ENCODE data around the gene IMPDH1. TPM values are rescaled to one million over a fixed set of nuclear protein-coding genes. Genes with fewer than 3 reads are reported as not detected.
A peak's percentile ranks its signal among the peaks of the same experiment; 100 is the strongest.

Gene IMPDH1
- total RNA-seq, 3 donors from 2014 or later = 31.8 to 68.8 (median 58.2) TPM

GRCh38 chr7:128387216-128388144, 22.3 kb downstream of the IMPDH1 start:
- TF ChIP-seq CTCF (IDR thresholded peaks at IDR 0.05) (peak; percentile 40 to 77 (median 56)), POLR2A (IDR thresholded peaks at IDR 0.05) (no peak)
- Histone ChIP-seq H3K27ac (no peak overlapping the region), H3K4me1 (no peaks in the 10 kb centered on the region), H3K4me3 (peak overlapping the region in 1 of 3 donors; percentile 7), H3K9me3 (no peaks in the 10 kb centered on the region), H3K27me3 (no peaks in the 10 kb centered on the region), H3K36me3 (no peaks in the 10 kb centered on the region)
- intact Hi-C loops (cut with DNase I; ENCODE audit: low total_unique reads) = no loop called here
- no peak for DNase-seq (ENCODE audit: low spot score in 2 of 2)

DNA sequence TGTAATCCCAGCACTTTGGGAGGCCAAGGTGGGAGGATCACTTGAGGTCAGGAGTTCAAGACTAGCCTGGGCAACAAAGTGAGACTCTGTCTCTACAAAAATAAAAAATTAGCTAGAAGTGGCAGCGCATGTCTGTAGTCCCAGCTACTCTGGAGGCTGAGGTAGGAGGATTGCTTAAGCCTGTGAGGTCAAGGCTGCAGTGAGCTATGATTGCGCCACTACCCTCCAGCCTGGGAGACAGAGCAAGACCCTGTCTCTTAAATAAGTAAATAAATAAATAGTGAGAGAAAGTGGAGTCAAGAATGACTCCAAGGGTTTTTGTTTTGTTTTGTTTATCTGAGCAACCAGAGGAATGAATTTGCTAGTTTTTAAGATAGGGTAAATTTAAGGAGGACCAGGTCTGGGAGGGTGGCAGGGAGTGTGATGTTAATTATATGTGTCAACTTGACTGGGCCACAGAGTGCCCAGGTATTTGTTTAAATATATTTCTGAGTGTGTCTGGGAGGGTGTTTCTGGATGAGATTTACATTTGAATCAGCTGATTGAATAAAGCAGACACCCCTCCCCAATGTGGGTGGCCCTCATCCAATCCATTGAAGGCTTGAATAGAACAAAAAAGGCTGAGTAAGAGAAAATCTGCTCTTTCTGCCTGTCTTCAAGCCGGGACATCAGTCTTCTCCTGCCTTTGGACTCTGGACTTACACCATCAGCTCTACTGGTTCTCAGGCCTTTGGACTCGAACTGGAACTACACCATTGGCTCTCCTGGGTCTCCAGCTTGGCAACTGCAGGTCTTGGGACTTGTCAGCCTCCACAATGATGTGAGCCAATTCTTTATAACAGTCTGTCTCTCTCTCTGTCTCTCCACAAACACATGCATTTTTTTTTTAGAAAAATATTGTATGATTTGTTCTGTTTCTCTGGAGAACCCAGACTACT, 23.5 kb downstream of the IMPDH1 start:
- no peak overlapping the region for H3K4me3 ChIP-seq
- no peaks in the 10 kb centered on the region for H3K36me3 ChIP-seq
- DNase-seq (ENCODE audit: low spot score in 2 of 2) = no peak
- H3K27ac ChIP-seq = no peak overlapping the region
- H3K9me3 ChIP-seq = no peaks in the 10 kb centered on the region
- intact Hi-C loops (cut with DNase I; ENCODE audit: low total_unique reads) = no loop called here
- no peaks in the 10 kb centered on the region for H3K27me3 ChIP-seq
- no peaks in the 10 kb centered on the region for H3K4me1 ChIP-seq
- TF ChIP-seq POLR2A (IDR thresholded peaks at IDR 0.05) (no peak), CTCF (IDR thresholded peaks at IDR 0.05) (no peak), POLR2AphosphoS5 (IDR thresholded peaks at IDR 0.05) (no peak)

DNA sequence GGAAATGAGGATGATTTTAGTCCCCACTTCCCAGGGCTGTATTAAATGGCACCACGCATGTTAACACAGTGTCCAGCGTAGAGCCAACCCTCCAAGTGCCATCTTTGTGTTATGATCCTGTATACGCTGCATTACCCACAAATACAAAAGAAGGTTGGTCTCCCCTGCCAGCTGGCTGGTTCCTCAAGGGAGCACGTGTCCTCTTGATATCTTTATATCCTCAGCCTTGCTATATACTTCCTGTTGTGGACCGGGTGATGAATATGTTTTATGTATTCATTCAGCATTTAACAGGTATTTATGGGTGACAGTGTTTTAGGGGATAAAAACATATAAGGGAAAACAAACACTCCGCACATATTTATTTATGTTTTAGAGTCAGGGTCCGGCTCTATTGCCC, 25.1 kb downstream of the IMPDH1 start:
- intact Hi-C loops (cut with DNase I; ENCODE audit: low total_unique reads) = no loop called here
- Histone ChIP-seq H3K27ac (no peak overlapping the region), H3K27me3 (no peaks in the 10 kb centered on the region), H3K4me1 (no peaks in the 10 kb centered on the region), H3K36me3 (no peaks in the 10 kb centered on the region), H3K9me3 (no peaks in the 10 kb centered on the region), H3K4me3 (no peak overlapping the region)
- DNase-seq (ENCODE audit: low spot score in 2 of 2) = no peak
- TF ChIP-seq POLR2A (IDR thresholded peaks at IDR 0.05) = no peak
- TF ChIP-seq POLR2AphosphoS5 (IDR thresholded peaks at IDR 0.05) = no peak
- TF ChIP-seq CTCF (IDR thresholded peaks at IDR 0.05) = no peak

DNA sequence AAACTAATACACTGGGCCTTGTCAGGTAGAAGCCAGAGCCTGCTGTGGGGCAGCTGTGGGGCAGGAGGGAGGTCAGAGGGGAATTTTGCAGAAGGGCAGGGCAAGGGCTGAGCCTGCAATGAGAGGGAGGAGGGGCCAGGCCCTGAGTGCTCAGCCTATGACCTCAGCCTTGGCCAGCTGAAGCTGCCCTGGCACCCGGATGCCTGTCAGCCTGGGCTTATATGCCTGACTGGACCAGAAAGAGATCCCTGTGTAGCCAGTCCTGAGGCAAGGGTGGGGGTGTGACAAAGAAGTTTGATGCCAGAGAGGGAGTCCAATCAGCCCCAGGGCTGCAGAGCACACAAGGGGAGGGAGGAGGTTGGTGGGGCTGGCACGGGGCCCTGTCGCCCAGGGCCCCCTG, 26.0 kb downstream of the IMPDH1 start:
- Histone ChIP-seq H3K9me3 (no peaks in the 10 kb centered on the region), H3K4me3 (no peak overlapping the region), H3K27me3 (no peaks in the 10 kb centered on the region), H3K36me3 (no peaks in the 10 kb centered on the region), H3K27ac (no peak overlapping the region), H3K4me1 (no peaks in the 10 kb centered on the region)
- intact Hi-C loops (cut with DNase I; ENCODE audit: low total_unique reads) = no loop called here
- DNase-seq (ENCODE audit: low spot score in 2 of 2) = peak in 1 of 2 donors; percentile 50
- no peak for TF ChIP-seq CTCF (IDR thresholded peaks at IDR 0.05)
